ENCODE data around the gene ABL2. TPM values are rescaled to one million over a fixed set of nuclear protein-coding genes. Genes with fewer than 3 reads are reported as not detected.

The ABL2 gene
- total RNA-seq, 1 experiment from 2014 or later, result 18.3 TPM

GRCh38 chr1:179124873-179125272 lies 104.6 kb downstream of the ABL2 start (continued):
- TF ChIP-seq, protein P1, sequence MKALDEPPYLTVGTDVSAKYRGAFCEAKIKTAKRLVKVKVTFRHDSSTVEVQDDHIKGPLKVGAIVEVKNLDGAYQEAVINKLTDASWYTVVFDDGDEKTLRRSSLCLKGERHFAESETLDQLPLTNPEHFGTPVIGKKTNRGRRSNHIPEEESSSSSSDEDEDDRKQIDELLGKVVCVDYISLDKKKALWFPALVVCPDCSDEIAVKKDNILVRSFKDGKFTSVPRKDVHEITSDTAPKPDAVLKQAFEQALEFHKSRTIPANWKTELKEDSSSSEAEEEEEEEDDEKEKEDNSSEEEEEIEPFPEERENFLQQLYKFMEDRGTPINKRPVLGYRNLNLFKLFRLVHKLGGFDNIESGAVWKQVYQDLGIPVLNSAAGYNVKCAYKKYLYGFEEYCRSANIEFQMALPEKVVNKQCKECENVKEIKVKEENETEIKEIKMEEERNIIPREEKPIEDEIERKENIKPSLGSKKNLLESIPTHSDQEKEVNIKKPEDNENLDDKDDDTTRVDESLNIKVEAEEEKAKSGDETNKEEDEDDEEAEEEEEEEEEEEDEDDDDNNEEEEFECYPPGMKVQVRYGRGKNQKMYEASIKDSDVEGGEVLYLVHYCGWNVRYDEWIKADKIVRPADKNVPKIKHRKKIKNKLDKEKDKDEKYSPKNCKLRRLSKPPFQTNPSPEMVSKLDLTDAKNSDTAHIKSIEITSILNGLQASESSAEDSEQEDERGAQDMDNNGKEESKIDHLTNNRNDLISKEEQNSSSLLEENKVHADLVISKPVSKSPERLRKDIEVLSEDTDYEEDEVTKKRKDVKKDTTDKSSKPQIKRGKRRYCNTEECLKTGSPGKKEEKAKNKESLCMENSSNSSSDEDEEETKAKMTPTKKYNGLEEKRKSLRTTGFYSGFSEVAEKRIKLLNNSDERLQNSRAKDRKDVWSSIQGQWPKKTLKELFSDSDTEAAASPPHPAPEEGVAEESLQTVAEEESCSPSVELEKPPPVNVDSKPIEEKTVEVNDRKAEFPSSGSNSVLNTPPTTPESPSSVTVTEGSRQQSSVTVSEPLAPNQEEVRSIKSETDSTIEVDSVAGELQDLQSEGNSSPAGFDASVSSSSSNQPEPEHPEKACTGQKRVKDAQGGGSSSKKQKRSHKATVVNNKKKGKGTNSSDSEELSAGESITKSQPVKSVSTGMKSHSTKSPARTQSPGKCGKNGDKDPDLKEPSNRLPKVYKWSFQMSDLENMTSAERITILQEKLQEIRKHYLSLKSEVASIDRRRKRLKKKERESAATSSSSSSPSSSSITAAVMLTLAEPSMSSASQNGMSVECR (CRISPR knock-in tag; IDR thresholded peaks at IDR 0.05; ENCODE audit: borderline replicate concordance), result no peak
- TF ChIP-seq, protein P2, sequence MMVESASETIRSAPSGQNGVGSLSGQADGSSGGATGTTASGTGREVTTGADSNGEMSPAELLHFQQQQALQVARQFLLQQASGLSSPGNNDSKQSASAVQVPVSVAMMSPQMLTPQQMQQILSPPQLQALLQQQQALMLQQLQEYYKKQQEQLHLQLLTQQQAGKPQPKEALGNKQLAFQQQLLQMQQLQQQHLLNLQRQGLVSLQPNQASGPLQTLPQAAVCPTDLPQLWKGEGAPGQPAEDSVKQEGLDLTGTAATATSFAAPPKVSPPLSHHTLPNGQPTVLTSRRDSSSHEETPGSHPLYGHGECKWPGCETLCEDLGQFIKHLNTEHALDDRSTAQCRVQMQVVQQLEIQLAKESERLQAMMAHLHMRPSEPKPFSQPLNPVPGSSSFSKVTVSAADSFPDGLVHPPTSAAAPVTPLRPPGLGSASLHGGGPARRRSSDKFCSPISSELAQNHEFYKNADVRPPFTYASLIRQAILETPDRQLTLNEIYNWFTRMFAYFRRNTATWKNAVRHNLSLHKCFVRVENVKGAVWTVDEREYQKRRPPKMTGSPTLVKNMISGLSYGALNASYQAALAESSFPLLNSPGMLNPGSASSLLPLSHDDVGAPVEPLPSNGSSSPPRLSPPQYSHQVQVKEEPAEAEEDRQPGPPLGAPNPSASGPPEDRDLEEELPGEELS (CRISPR knock-in tag; IDR thresholded peaks at IDR 0.05), result no peak
- no peak for TF ChIP-seq ZNF396 (CRISPR knock-in tag; IDR thresholded peaks at IDR 0.05; ENCODE audit: borderline replicate concordance)

- DNase-seq (ENCODE audit: low spot score), result peak; percentile 28
- H3K4me3 Mint-ChIP-seq, result no peak overlapping the region
- no peaks in the 10 kb centered on the region for H3K9me3 Mint-ChIP-seq
- POLR2A ChIA-PET, result interaction anchor here (0.7 kb wide), 1 partner anchor 173 kb away, joined by 6 read pairs; no protein-coding TSS in a partner anchor
- H3K4me1 Mint-ChIP-seq, result peaks cover 12% of the 10 kb centered on the region
- peak; percentile 31; the same call in 1 of the 2 replicates for TF ChIP-seq CTCF (IDR thresholded peaks at IDR 0.05)
- TF ChIP-seq FOXJ3 (CRISPR knock-in tag; IDR thresholded peaks at IDR 0.05; ENCODE audit: borderline replicate concordance), result no peak
- H3K27ac Mint-ChIP-seq, result peak overlapping the region; percentile 84
- CTCF ChIA-PET, result interaction anchor here (0.6 to 2.1 kb wide), 26 partner anchors 8 to 693 kb away, joined by 3 to 14 read pairs (median 4); partner anchors contain the start of gene AXDND1
- H3K27me3 Mint-ChIP-seq (ENCODE audit: low read depth), result no peaks in the 10 kb centered on the region
- peaks cover 23% of the 10 kb centered on the region for H3K36me3 Mint-ChIP-seq
- ATAC-seq, result peak; percentile 53
Measured at GRCh38 chr1:179121159-179121938, 108.1 kb downstream of the ABL2 start.

DNA sequence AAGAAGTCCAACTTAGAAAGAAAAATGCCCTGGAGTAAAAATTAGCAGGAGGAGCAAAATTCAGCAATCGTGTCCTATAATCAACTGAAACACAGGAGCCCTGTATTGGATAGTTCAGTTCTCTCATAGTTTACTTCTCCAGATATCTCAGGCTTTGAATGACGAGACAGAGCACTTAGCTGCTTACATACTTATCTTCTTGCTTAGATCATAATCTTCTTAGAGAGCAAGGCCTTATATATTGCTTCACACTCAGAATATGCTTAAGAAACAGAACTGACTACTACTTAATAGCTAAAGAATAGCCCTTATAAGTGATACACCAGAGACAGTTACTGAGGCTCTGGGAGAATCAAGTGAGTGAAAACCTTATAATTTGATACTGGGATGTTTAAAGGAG lies 108.7 kb downstream of the ABL2 start:
- Mint-ChIP-seq H3K27ac (no peak overlapping the region), H3K4me1 (peaks cover 12% of the 10 kb centered on the region), H3K27me3 (ENCODE audit: low read depth) (no peaks in the 10 kb centered on the region), H3K9me3 (no peaks in the 10 kb centered on the region), H3K36me3 (peaks cover 23% of the 10 kb centered on the region), H3K4me3 (no peak overlapping the region)
- ChIA-PET CTCF (interaction anchor here (0.6 to 2.1 kb wide), 24 partner anchors 8 to 694 kb away, joined by 3 to 14 read pairs (median 4); partner anchors contain the start of gene SOAT1), POLR2A (no interaction called here)
- ATAC-seq (no peak), DNase-seq (ENCODE audit: low spot score) (no peak)
- TF ChIP-seq TCF7 (CRISPR knock-in tag; IDR thresholded peaks at IDR 0.05; ENCODE audit: low read depth) (no peak), ATF1 (CRISPR knock-in tag; IDR thresholded peaks at IDR 0.05) (no peak), SOX15 (CRISPR knock-in tag; IDR thresholded peaks at IDR 0.05) (no peak), JAZF1 (CRISPR knock-in tag; IDR thresholded peaks at IDR 0.05) (no peak), OVOL2 (CRISPR knock-in tag; IDR thresholded peaks at IDR 0.05; ENCODE audit: borderline replicate concordance) (no peak), ZNF423 (CRISPR knock-in tag; IDR thresholded peaks at IDR 0.05) (no peak), TEAD4 (CRISPR knock-in tag; IDR thresholded peaks at IDR 0.05) (no peak), ELF4 (CRISPR knock-in tag; IDR thresholded peaks at IDR 0.05; ENCODE audit: low read depth) (no peak), MYBL2 (CRISPR knock-in tag; IDR thresholded peaks at IDR 0.05) (no peak), KAT7 (CRISPR knock-in tag; IDR thresholded peaks at IDR 0.05; ENCODE audit: borderline replicate concordance) (no peak), ESRRA (CRISPR knock-in tag; IDR thresholded peaks at IDR 0.05; ENCODE audit: borderline replicate concordance) (no peak), ZNF138 (CRISPR knock-in tag; conservative IDR thresholded peaks at IDR 0.05) (no peak)
- TF ChIP-seq, protein P3, sequence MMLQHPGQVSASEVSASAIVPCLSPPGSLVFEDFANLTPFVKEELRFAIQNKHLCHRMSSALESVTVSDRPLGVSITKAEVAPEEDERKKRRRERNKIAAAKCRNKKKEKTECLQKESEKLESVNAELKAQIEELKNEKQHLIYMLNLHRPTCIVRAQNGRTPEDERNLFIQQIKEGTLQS (CRISPR knock-in tag; conservative IDR thresholded peaks at IDR 0.05), result no peak
- TF ChIP-seq, protein P4, sequence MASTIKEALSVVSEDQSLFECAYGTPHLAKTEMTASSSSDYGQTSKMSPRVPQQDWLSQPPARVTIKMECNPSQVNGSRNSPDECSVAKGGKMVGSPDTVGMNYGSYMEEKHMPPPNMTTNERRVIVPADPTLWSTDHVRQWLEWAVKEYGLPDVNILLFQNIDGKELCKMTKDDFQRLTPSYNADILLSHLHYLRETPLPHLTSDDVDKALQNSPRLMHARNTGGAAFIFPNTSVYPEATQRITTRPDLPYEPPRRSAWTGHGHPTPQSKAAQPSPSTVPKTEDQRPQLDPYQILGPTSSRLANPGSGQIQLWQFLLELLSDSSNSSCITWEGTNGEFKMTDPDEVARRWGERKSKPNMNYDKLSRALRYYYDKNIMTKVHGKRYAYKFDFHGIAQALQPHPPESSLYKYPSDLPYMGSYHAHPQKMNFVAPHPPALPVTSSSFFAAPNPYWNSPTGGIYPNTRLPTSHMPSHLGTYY (CRISPR knock-in tag; IDR thresholded peaks at IDR 0.05), result no peak
- TF ChIP-seq, protein P5, sequence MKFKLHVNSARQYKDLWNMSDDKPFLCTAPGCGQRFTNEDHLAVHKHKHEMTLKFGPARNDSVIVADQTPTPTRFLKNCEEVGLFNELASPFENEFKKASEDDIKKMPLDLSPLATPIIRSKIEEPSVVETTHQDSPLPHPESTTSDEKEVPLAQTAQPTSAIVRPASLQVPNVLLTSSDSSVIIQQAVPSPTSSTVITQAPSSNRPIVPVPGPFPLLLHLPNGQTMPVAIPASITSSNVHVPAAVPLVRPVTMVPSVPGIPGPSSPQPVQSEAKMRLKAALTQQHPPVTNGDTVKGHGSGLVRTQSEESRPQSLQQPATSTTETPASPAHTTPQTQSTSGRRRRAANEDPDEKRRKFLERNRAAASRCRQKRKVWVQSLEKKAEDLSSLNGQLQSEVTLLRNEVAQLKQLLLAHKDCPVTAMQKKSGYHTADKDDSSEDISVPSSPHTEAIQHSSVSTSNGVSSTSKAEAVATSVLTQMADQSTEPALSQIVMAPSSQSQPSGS (CRISPR knock-in tag; IDR thresholded peaks at IDR 0.05; ENCODE audit: borderline replicate concordance, low read depth), result no peak

All from WTC11 (cell line).